DMS153 treated with DMSO at 0.1 percent for 48 hours (cell line): ENCODE measurements around the gene MID1.

Source experiments
- DNase-seq: peaks from one replicate; lab custom pipeline; 2025; ENCODE audit not compliant: unreplicated experiment; lab: John Stamatoyannopoulos, UW

The MID1 gene

DNA sequence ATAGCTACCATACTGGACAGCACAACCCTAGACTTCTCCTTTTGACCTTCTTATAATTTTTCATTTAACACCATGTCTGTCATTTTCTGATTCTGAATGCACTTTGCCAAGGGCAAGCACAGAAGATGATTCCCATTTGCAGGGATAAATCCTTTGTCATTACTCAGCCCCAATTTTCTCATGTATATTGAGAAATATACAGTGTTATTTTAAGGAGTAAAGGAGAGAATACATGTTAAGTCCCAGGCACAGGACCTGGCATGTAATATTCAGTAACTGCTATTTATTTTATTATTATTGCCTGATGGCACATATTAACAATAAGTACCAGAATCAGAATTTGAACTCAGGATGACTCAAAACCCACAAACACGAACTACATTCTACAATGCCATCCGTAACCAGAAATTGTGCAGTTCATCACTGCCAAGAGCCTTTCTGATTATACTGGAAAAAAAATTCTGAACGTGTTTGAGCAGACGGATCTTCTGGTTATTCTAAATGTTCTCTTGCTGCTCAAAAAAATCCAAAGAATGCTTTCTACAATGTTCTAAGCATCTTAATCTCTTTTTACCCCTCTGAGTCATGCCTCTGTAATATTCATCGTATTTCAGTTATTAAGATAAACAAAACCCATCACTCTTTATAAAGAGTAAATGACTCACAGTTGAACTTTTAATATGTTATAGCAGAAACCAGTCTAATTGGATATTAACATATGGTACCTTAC lies 170.0 kb downstream of the MID1 start:
- no peak for DNase-seq

DNA sequence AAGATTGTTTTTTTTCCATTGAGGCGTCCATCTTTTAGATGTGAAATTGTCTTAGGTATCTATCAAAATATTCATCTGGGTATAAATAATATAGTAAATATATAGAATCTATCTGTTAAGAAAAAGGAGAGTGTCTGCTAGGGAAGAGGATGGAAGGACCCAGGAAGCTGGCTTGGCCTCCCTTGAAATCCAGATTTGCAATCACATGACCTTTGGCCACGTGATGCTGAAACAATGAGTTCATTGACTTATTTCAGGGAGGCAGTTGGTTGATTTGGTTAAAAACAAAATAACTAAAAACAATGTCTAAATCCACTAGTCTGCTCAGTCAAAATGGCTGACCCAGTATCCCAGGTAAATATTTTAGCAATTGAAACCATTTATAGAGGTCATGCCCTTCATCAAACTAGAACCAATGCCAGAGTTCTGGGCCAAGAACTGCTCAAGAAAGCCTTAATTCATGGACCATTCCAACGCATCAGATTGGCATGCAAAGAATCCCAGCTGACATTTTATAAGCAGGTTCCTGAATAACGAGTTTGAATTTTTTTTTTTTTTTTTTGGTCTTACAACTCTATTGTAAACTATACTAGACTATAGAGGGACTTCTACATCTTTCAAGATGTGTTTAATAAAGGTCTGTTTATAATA lies 172.7 kb downstream of the MID1 start:
- no peak for DNase-seq

GRCh38 chrX:10444204-10444603 lies 176.2 kb downstream of the MID1 start:
- DNase-seq, result no peak

GRCh38 chrX:10441464-10441863 lies 178.9 kb downstream of the MID1 start:
- DNase-seq, result no peak

- DNase-seq, result no peak
Observed at GRCh38 chrX:10433296-10433965, 187.0 kb downstream of the MID1 start.

DNA sequence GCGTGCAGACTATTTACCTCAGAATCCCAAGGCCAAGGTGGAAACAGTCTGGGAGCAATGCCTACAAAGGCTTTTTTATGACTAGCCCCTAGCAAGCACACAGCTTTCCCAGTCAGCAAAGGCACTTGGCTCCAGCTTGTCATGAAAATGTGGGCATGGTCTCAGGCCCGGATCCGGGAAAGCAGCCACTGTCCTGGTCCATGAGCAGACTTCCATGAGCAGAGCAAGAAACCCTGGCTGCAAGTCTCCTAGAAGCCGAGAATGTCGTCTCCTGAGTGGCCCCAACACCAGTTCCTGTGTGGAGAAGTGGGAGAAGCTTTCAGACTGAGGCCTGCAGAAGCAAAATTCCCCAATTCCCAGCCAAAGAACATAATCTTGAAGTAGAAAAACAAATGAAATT lies 190.5 kb downstream of the MID1 start:
- DNase-seq, result no peak

GRCh38 chrX:10427249-10427648 lies 193.1 kb downstream of the MID1 start:
- DNase-seq, result no peak

DNA sequence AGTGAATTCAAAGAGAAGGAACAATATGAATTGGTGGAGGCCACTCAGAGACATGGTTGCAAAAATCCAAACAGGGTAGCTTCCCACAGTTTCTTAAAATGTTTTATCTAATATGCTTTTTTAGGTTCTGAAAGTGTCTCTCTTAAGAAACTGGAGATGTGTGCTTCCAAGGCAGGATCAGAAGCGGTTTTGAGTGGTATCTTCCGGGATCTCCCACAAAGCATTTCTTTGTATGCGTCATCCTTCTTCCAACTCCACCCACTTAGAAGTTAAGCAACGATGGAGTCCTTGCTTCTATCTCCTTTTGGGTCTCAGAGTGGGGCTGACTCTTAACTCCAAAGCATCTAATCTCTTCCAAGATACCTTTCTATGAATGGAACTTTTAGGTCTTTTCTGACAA lies 196.7 kb downstream of the MID1 start:
- no peak for DNase-seq

- no peak for DNase-seq
Observed at GRCh38 chrX:10420134-10420533, 200.3 kb downstream of the MID1 start.

GRCh38 chrX:10416424-10416823 lies 204.0 kb downstream of the MID1 start:
- DNase-seq, result no peak

DNA sequence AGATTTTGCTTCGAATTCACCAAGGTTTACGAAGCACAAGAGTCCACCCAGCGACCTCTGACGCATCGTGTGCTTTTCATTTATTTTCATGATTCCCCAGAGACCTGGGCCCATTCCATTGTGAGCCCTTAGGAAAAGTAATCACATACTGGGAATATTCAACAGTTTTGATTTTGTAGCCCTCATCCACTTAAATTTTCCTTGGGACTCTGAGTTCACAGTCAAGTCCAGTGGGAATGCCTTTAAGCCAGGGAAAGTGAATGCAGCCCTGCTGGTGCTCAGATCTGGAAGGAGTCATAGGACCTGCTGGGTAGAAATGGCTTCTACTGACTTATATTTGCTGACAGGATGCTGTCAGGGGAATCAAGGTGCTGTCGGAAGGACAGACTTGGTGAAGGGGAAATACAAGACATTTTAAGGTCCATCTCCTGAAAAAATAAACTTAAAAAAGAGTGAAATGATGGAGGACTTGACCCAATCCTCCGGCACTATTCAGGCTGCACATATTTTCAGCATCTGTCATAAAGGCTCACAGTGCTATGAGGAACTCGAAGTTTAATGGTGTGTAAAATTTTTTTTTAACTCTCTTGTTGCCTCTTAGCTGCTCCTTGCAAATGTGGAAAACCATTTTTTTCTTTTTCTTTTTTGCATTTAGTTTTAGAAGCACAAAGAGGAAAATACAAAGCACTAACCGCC lies 204.9 kb downstream of the MID1 start:
- no peak for DNase-seq

GRCh38 chrX:10414862-10415261 lies 205.5 kb downstream of the MID1 start:
- no peak for DNase-seq

- DNase-seq, result no peak
Observed at GRCh38 chrX:10414156-10414824, 206.1 kb downstream of the MID1 start.

- DNase-seq, result no peak
Observed at GRCh38 chrX:10404436-10404835, 215.9 kb downstream of the MID1 start.

DNA sequence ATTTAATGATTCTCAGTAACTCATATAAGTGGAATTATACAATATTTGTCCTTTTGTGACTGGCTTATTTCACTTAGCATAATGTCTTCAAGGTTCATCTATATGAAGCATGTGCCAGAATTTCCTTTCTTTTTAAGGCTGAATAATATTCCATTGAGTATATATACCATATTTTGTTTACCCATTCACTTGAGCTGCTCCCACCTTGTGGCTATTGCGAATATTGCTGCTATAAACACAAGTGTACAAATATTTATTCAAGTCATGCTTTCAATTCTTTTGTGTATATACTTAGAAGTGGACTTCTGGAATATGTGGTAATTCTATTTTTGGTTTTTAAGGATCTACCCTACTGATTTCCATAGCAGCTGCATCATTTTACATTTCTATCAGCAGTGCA lies 219.1 kb downstream of the MID1 start:
- DNase-seq, result no peak

DNA sequence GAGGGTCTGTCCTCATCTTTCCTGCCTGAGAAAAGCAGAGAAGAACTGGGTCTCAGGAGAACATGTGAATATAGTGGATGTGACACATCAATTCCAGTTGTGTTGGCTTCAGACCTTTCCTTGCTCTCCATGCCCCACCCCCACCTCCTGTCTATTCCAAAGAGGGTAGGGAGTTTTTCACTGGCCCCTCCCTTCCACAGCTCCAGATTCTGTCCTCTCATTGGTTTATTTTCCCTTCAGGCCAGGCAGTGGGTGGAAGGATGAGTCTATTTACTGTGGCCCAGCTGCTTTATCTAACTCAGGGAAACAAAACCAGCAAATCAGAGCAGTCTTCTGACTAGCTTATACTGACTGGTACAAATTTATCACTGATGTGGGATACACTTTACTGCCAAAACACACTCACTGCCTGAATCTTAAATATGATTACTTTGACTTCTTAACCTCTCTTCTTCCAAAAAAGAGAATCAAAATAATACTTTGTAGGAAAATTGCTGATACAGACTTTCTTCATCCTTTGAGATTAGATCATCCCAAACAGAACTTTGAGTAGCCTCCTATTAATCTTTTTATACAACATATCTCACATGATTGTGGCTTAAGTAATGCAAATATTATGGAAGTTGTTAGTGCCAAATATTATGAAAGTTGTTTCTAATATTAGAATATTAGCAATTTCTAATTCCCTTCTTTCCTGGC lies 221.2 kb downstream of the MID1 start:
- DNase-seq, result no peak

GRCh38 chrX:10398215-10398614 lies 222.2 kb downstream of the MID1 start:
- no peak for DNase-seq

GRCh38 chrX:10397349-10397748 lies 223.0 kb downstream of the MID1 start:
- no peak for DNase-seq

- DNase-seq, result no peak
Observed at GRCh38 chrX:10395643-10396042, 224.7 kb downstream of the MID1 start.
